OCI-LY7 (cell line): Measurements from ENCODE around the gene CACNA2D1.

ENCODE experiments used
- CTCF ChIP-seq: fragments of 200-600 bp; sonication (generic); conservative IDR thresholded peaks from 2 replicates; pipeline ENCODE4 v1.5.1; 2014; ENCODE audit warnings: mild to moderate bottlenecking, antibody characterized with exemption, low read length, moderate library complexity, mixed read lengths
- EZH2phosphoT487 ChIP-seq: fragments of 200-600 bp; sonication (generic); IDR thresholded peaks from 2 replicates; pipeline ENCODE4 v1.6.1; 2018; ENCODE audit warnings: low read depth, borderline replicate concordance, mild to moderate bottlenecking, mixed run types, antibody characterized with exemption, low read length, moderate library complexity, mixed read lengths

GRCh38 chr7:82221152-82221674 is 222.4 kb downstream of the CACNA2D1 start:
- no peak for TF ChIP-seq CTCF
- TF ChIP-seq EZH2phosphoT487: no peak
